CD4-positive, alpha-beta T cell treated with Interleukin-15 for 1 hour (primary cell): ENCODE data around the gene MME.

Source experiments
- DNase-seq: peaks from one replicate; pipeline ENCODE4 v3.0.0-alpha.2; 2020

MME gene

DNA sequence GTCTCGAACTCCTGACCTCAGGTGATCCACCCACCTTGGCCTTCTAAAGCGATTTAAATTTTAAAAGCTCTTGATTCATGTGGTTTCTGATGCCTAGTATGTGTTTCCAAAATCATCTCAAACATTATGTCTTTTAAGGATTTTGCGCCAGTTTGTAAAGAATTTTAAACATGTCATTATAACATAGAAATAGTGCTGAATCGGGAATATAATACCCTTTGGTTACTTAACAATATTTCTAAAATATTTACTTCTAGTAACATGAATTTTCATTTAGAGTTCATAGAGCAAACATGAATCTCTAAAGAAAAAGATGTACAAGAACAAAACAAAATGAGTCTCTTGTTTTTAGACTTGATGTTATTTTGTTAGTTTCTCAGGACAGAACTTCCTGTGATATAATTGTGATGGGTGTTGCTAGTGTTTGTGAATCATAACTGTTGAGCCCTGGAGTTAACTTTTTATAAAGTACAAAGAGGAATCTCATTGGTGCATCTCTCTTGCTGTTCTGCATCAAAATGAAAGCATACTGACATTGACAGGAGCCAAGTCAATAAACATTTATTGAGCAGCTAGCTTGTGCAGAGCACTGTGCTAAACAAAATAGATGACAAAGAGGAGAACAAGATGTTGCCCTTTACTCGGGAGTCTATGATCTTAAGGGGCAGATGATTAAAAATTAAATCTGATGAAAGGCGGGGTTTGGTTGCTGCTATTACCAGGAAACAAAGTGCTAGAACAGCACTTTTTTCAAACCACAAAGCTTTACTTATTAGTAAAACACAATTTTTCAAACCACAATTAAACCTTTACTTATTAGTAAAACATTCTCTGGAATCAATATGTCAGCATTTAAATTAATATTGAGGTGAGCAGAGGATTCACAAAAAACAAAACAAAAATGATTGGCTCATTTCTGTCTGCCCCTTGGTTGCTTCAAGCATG lies 73.4 kb downstream of the MME start:
- no peak for DNase-seq

- DNase-seq: no peak
Observed at GRCh38 chr3:155154255-155154654, 74.1 kb downstream of the MME start.

- no peak for DNase-seq
Observed at GRCh38 chr3:155158346-155159037, 78.4 kb downstream of the MME start.

DNA sequence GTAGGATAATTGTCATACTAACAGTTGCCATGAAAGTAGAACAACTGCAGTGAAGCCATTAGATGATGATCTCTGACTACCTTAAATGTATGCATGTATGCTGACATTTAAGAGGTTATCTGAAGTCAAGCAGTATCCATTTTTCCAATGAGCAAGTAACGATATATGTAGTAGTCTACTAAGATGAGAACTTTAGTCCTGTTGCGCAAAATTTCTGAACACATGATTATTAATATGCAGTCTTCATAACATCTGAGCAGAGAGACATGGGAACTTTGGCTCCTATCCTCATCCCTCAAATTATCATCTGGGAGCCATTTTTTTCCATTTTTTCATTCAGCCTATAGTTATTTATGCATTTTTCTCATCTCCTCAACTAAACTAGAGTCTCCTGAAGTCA lies 79.2 kb downstream of the MME start:
- DNase-seq: no peak

GRCh38 chr3:155161640-155162292 lies 81.6 kb downstream of the MME start:
- no peak for DNase-seq

GRCh38 chr3:155164306-155164705 lies 84.2 kb downstream of the MME start:
- DNase-seq: no peak

GRCh38 chr3:155166441-155166840 lies 86.3 kb downstream of the MME start:
- no peak for DNase-seq

- DNase-seq: no peak
Observed at GRCh38 chr3:155169197-155169596, 89.1 kb downstream of the MME start.

GRCh38 chr3:155173771-155174170 lies 93.7 kb downstream of the MME start:
- no peak for DNase-seq

DNA sequence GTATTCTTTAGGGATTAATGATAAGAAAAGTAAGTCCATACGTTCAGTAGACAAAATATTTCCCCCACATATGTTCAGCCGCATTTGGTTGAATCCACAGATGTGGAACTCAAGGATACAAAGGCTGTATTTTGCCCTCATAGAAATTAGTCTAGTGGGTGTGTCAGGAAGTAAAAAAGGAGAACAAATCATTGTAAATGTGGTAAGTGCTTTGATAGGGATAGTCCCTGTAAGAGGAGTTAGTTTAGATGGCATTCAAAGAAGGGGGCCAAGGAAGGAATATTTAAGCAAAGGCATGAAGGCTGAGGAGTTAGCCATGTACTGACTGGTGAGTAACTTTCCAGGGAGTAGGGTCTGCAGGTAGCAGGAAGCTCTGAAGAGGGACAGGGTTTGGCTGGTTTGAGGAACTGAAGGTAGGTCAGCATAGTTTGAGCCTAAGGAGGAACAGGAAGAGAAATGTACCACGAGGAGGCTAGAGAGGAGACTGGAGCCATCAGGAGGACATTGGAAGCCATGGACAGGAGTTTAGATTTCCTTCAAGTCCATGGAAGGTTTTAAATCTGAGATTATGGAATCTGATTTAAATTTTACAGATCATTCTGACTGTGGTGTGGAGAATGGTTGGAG lies 98.8 kb downstream of the MME start:
- DNase-seq: no peak

DNA sequence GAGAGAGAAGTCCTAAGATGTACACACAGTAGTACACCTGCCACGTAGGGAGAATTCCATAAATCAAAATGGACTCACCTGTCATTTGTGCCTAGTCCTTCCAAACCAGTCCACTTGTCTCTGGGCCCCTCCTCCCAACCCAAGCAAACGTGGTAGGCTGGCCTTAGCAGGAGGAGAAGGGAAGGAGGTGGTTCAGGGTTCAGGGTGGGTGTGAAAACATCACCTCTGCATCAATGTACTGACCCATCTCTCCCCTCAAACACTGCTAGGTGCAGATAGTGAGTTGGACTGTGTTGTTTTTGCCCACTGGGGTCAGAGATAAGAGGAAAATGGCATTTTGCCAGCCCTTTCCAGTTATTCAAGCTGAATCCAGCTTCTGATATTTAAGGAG lies 99.3 kb downstream of the MME start:
- no peak for DNase-seq

GRCh38 chr3:155179966-155180757 lies 100.0 kb downstream of the MME start:
- no peak for DNase-seq

GRCh38 chr3:155182467-155182866 lies 102.3 kb downstream of the MME start:
- DNase-seq: no peak

DNA sequence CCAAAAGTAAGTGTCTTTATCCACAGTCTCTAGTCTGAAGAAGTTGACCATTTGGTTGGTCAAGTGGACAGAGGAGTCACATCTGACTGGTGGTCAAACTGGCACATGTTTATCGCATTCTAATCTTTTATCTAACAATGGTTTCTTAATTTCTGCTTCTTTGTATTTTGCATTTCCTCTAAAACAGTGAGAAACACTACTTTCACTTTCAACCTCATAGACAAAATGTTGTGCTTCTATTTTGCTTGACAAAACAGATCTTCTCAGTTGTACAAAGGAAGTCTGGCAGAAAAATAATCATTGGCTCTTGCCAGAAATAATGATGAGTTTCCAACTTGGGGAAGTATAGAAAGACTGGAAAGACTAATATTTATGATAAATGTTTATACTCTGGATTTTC lies 103.9 kb downstream of the MME start:
- DNase-seq: no peak

- no peak for DNase-seq
Observed at GRCh38 chr3:155185631-155186071, 105.5 kb downstream of the MME start.

GRCh38 chr3:155188031-155188430 lies 107.9 kb downstream of the MME start:
- DNase-seq: no peak

GRCh38 chr3:155189478-155189877 lies 109.4 kb downstream of the MME start:
- DNase-seq: no peak

DNA sequence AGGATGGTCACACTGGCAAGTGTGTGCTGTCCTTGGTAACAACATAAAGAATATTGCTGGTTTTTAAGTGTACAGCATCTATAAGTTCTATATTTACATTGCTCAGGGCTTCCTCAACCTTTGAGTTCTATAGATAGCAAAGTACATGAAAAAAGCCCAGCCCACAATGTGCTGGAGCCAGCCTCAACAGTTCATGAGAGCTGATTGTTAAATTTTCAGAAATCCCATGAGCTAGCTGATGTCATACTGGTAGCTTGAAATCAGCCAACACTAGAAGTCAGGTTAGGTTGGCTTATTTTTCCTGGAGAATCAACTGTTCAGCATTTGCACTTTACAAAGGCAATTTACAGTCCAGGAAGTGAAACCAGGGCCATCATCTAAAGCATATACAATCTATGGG lies 110.6 kb downstream of the MME start:
- DNase-seq: no peak

GRCh38 chr3:155192957-155193746 lies 113.0 kb downstream of the MME start:
- DNase-seq: no peak

DNA sequence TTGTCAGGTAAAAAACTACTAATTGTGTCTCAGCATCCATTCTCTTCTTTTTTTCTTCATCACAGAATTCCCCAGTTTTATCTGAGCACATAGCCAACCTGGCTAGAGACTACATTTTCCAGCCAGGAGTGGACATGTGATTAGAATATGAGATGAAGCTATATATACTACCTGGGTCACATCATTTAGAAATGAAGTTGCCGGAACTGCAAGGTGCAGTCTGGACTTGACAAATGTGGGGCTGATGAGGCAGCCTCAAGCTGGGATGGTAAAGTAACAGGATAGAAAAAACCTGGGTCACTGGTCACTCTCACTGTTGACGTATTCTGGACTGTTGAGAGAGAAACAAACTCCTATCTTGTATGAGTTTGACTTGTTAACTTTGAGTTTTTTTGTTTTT lies 113.7 kb downstream of the MME start:
- DNase-seq: no peak
